H4 (cell line): ENCODE data around the gene GPER1. TPM values are rescaled to one million over a fixed set of nuclear protein-coding genes. Genes with fewer than 3 reads are reported as not detected.
A peak's percentile ranks its signal among the peaks of the same experiment; 100 is the strongest.
"Not testable (repeated sequence)": the region's sequence is repeated elsewhere in the genome, so short reads cannot be mapped to it uniquely, and the experiment has no call there.

Source experiments
- DNase-seq: peaks from one replicate; pipeline ENCODE4 v3.0.0-alpha.2; 2015; ENCODE audit warnings: low spot score
- total RNA-seq: library from RNA; depleted of rRNA; stranded (reverse); fragments of >200 nt; shearing (Covaris generic); gene quantifications from 2 replicates; pipeline ENCODE4 v1.2.3, GENCODE V29; 2014

Gene GPER1
- total RNA-seq, 1 experiment from 2014 or later = 1.5 TPM

DNA sequence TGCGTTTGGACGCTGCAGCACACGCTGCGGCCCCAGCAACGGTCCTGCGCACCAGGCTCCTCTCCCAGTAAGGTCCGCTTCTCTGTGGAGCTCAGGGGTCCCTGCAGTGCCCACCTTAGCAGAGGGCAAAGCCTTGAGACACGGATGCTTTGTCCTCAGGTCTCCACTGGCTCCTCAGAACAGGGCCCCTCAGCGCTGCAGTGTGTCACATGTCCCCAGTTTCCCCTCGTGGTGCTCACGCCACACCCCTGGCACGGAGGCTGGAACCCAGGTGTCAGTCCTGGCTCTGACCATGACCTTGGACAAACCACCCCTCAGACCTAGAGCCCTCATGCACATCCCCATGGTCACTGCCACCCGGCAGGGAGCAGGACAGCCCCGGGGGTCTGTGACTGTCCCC lies 19.9 kb upstream of the GPER1 start:
- no peak for DNase-seq

DNA sequence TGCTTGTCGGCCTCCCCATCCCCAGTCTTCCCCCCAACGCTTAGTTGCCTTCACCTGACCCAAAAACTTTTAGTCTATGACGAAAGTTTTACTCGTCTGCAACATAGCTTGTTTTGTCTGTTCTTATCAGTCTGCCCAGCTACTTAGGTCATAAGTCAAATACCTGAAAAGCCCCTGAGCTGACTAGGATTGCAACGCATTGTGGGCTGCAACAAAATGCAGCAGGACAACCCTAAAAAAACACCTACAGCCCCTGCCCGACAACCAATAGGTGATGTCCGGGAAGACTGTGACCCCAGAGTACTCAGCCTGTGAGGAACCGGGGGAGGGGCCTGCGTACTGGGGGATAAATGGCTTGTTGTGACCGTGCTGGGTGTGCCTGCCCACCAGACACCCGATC lies 19.3 kb upstream of the GPER1 start:
- no peak for DNase-seq

DNA sequence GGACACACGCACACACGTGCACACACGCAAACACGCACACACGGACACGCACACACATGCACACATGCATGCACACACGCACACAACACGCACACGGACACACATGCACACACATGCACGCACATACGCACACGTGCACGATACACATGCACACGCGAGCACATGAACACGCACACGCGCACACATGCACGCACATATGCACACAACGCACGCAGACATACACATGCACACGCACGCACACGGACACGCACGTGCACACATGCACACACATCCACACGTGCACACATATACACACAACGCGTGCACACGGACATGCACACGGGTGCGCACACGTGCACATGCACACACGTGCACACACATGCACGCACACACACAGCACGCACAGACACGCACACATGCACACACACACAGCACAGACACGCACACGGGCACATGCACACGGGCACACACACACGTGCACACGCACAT lies 17.3 kb upstream of the GPER1 start:
- no peak for DNase-seq

DNA sequence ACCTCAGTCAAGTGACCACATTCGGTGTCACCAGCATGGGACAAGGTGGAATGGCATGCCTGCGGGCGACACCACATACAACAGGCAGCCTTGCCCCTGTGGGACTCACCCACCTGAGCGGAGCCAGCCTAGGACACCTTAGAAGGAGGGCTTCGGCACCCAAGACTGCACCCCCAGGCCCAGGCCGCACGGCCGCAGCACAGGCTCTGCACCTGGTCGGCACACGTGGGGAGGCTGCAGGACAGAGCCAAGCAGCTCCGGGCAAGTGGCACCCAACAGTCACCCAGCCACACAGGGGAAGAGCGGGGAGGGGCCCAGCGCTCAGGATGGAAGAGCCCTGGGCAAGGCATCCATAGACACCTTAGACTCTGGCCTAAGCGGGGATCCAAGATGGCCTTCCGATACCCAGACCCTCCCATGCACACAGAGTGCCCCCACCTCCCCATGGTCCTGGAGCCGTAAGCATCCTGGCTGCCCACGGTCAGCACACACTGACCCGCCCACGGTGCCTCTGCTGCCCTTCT lies 16.1 kb upstream of the GPER1 start:
- DNase-seq = no peak

DNA sequence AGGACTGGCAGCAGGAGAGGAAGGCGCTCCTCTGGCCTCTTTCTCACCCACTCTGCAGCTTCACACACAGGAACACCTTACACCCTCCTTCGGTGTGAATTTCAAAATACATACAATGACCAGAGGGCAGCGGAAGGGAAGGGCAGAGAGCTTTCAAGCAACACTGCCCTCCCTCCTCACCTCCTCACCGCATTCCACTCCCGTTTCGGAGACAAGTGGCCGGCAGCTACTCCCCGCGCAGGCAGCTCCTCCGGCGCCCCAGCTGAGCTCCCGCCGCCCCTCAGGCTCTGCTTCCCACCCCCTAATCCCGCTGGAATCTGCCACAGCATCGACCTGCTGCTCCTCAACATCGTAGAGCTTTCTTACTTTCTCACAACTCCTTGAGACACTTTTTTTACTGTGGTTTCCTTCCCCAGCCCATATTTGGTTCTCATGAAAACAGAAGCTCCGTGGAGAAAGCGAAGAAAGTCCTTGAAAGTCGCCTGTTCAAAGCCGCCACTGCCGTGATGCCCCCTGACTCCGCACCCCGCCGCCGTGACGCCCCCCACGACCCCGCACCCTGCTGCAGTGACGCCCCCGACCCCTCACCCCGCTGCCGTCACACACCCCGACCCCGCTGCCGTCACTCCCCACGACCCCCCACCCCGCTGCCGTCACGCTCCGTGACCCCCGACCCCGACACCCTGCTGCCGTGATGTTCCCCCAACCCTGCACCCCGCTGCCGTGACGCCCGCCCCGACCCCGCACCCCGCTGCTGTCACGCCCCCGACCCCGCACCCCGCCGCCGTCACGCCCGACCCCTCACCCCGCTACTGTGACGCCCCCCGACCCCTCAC lies 14.6 kb upstream of the GPER1 start:
- no peak for DNase-seq

DNA sequence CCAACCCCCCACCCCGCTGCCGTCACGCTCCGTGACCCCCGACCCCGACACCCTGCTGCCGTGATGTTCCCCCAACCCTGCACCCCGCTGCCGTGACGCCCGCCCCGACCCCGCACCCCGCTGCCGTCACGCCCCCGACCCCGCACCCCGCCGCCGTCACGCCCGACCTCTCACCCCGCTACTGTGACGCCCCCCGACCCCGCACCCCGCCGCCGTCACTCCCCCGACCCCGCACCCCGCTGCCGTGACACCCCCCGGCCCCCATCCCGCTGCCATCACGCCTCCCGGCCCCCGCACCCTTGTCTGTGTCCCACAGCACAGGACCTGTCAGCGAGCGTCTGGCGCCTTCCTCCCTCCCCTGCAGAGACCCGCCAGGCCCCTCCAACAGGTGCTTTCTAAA lies 13.9 kb upstream of the GPER1 start:
- not testable (repeated sequence) for DNase-seq

DNA sequence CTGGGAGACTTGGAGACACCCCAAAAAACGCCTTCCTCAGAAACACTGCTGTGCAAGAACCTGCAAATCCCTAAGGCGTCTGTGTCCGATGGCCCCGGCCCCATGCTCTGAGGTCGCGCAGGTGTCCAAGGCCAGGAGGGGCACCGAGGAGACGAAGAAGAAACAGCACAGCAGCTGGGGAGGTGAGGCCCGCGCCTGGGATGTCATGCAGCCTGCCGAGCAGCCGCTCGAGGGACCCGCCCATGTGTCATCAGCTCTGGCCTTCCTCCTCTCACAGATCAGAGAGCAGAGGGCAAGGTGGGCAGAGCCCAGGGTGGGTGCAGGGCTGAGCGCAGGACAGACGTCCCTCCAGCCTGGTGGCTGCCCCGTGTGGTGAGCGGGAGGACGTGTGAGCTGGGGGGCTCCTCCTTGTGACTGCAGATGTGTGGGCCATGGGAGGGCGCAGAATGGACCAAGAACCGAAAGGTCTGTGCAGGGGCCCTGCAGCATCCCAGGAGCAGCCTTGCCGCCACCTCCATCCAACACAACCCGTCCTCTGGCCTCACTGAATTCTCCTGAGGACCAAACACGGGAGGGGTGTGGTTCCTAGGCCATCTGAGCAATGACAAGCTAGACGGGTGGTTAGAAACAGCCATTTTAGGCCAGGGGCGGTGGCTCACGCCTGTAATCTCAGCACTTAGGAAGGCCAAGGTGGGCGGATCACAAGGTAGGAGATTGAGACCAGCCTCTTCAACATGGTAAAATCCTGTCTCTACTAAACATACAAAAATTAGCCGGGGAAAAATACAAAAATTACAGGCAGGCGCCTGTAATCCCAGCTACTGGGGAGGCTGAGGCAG lies 13.1 kb upstream of the GPER1 start:
- no peak for DNase-seq

DNA sequence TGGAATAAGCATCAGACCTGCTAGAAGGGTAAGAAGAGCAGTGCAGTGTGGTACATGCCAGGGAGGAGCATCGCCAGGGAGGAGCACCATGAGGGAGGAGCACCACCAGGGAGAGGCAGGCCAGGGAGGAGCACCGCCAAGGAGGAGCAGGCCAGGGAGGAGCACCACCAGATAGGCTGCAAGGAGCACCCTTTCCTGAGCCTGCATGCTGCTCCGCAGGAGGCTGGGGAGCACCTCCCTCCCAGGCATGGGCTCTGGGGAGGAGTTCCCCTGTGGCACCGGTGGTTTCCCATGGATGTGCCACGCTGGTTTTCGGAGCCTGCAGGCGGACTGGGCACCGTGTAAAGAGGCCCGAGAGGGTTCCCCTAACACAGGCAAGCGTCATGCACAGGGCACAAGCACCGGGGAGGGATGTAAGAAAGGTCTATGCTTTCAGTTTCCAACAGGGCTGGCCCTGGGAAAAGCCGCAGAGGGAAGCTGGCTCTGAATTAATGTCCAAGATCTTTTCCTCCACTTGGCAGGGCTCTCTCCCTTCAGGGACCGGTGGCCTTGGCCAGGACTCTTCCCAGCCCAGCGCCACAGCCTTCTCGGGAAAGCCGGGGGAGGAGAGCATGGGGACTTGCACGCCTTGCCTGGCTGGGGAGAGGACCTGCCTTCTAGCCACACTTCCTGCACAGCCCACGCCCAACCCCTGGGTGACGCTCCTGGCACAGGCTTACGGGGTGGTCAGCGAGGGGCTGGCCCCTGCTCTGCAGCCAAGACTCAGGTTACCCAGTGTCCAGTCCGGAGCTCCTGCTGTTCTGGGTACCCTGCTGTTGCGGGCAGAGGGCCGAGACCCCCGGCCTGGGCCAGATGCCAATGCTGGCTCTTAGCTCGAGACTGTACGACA lies 11.5 kb upstream of the GPER1 start:
- DNase-seq = no peak

DNA sequence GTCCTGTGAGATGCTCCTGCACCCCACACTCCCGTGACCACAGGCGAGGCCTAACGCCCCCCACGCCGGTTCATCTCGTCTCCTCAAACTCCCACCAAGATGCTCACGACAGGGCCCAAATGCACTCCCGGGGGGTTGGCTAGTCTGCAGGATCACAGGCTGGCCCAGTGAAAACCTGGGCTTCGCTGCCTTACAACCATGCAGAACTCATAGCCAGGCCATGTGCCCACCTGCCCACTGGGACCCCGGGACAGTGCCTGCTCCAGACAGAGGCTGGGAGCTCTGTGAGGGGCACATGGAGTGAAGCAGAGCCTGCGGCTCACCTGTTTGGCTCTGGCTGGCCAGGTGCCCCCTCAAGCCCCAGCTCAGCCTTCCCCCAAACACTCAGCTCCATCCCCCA lies 9.4 kb upstream of the GPER1 start:
- no peak for DNase-seq

DNA sequence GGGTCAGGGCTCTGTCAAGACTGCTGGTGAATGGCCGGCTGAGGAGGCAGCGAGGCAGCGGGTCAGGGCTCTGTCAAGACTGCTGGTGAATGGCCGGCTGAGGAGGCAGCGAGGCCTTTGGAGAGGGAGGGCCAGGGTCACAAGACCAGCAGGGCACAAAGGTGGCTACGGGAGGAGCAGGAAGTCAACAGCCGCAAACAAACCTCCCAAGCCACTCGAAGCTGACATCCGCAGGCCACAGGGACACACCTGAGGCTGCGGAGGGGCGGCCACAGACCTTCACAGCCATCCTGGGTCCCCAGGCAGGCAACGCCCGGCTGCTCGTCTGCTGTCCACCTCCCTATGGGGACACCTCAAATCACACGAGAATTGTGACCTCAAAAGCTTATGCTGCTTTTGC lies 8.9 kb upstream of the GPER1 start:
- DNase-seq = no peak

DNA sequence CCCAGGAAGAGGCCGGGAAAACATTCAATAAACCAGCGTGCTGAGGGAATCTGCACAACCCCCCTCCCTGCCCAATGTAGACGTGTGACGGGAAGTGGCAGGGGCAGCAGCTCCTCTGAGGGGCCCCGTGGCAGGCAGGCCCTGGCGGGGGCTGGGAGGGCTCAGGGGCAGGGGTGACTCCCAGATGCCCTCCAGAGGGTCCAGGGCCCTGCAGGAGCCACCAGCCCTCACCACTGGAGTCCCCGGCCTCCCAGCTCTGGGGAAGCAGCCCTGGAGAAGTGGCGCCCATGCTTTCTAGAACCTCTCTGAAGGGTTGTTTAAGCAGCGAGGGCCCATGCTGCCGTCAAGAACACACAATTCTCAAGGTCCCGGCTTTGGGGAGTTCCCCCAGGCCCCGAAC lies 8.4 kb upstream of the GPER1 start:
- DNase-seq = no peak

DNA sequence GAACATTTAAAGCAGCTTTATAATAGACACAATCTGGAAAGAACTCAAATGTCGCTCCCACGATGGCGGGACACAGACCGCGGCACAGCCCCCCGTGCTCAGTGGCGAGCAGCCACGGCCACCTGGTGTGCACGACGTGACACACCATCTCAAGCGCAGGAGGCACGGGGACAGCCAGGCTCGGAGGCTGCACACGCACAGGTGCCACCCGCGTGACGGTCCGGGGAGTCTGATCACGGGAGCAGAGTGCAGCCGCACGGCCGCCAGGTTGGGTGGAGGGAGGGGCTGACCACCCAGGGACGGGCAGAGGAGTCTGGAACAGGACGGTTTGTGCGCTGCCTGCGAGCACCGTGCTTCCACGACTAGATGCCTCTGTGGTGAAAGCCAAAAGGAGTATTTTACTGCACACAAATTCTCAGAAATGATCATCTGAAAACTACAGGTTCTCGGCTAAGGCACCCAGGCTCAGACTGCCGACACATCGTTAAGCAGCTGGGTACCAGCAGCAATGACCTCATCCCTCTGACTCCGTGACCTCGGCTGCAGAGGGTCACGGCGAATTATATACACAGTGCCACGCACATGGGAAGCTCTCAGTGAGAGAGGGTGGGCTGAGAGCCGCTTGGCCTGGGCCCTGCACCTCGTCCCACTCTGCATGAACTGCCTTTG lies 7.5 kb upstream of the GPER1 start:
- no peak for DNase-seq

DNA sequence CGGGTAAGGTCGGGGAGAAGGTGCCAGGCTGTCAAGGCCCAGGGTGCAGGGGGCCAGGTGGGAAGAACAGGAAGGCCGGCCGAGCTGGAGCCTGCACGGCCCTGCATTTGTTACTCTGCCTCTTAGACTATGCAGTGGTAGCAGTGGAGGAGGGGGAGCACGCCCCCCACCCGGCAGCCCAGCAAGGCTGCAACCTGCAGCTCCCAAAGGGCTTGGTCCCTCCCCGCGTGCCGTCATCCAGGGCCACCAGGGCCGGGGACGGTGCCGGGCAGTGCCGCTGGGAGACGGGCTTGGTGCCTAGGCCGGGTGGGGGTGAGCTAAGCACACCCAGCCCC lies 7.0 kb upstream of the GPER1 start:
- no peak for DNase-seq

DNA sequence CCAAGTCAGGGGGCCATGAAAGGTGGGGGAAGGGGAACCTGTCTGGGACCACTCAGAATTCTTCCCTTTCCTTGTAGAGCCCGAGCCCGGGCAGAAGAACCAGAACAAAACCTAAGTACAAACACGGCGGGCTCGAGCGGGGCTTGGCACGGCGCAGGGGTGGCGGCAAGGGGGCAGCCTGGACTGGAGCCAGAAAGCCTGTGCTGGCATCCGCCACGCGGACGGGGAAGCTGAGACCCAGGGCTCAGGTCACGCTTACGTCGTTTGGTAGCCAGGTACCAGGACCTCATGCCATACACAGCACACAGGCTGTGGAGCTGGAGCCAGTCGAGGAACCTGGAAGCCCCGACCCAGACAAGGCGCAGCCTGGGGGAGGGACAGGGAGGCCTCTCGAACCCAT lies 6.6 kb upstream of the GPER1 start:
- no peak for DNase-seq

DNA sequence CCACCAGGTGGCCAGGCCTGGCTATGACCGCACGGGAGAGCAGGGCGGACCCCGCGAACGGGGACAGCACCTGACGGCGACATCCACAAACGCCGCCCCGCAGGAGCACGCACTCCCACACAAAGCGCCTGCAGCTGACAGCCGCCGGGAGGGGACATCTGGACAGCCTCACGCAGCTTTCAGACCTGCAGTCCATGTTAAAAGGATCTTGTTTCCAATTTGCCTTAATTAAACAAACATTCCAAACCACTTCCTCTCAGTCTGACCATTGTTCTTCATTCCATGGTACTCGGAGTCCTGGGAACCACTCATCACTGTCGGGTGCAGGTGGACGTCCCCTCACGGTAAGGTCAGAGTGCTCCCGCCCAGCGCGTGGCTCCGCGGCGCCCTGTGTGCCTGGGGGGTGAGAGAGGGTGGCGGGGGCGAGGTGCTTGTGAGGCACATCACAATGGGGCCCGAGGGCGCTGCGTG lies 5.9 kb upstream of the GPER1 start:
- peak; percentile 97 for DNase-seq

DNA sequence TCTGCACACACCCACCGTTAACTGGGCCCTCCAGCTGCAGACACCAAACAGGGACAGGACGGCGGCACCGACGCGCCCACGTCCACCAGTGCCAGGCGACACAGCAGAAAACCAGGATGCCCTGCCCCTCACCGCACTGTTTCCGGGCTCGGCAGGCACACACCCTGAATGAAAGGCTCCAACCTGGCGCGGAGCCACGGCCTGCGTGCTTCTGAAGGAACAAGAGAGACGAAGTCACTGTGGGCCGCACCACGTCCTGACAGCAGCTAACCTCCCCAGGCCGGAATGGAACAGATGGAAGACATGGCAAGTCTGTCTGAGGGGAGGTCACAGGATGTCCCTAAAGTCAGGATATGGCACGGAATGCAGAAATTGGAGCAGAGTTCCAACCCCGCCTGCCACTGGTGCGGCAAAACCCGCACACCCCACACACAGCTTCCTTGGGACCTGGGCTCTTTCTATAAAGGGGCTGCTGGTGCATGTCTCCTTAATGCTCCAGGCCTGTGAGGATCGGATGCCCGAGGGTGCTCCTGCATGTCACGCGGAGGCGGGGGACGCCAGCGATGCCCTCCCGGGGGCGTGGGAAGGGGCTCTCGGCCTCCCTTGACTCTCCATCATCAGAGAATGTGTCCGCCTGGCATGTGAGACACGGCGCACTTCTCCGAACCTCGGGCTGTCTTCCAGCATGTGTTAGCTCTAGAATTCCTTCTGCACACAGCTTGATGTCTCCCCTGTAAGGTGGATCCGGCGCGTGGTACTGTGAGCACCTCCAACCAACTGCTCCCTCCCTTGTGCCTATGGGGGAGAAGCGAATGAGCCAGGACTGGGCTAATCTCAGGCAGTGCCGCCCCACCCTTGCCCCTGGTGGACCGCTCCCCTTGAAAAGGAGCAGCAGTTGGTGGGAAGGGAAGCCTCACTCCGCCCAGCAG lies 3.9 kb upstream of the GPER1 start:
- no peak for DNase-seq

DNA sequence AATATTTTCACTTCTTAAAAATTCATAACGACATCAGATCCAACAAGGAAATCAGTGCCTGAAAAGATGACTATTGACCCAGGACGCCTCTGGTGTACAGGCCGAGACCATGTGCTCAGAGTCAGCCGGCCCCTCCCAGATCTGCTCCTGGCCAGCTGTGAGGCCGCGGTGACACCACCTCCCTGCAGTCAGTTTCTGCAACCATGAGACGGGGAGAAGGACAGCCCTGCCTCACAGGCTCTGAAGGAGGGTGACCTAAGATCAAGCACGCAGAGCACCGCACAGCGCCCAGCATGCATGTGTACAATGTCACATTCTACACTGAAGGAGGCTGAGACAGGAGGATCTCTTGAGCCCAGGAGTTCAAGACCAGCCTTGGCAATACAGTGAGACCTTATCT lies 2.6 kb upstream of the GPER1 start:
- DNase-seq = no peak

DNA sequence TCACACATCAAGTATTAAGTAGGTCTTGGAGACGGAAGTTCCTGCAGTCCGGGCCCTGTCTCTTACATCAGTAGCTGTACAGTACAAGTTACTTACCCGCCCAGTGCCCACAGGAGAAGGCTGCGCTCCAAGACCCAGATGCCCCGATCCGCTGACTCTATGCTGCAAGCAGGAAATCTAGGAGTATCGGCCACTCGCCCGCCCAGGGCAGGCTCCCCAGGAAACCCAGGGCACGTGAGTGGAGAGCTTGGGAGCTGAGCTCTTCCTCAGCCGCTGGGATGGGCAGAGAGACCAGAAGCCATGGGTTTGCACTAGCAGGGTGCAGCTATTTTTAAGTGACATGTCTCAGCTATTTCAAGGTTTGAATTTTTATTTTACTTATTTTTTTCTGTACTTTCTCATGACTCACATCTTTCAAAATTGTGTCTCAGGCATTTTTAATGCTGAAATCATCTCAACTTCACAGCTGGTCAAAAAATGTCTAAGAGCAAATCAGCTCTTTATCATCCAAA lies 1.9 kb upstream of the GPER1 start:
- DNase-seq = no peak

DNA sequence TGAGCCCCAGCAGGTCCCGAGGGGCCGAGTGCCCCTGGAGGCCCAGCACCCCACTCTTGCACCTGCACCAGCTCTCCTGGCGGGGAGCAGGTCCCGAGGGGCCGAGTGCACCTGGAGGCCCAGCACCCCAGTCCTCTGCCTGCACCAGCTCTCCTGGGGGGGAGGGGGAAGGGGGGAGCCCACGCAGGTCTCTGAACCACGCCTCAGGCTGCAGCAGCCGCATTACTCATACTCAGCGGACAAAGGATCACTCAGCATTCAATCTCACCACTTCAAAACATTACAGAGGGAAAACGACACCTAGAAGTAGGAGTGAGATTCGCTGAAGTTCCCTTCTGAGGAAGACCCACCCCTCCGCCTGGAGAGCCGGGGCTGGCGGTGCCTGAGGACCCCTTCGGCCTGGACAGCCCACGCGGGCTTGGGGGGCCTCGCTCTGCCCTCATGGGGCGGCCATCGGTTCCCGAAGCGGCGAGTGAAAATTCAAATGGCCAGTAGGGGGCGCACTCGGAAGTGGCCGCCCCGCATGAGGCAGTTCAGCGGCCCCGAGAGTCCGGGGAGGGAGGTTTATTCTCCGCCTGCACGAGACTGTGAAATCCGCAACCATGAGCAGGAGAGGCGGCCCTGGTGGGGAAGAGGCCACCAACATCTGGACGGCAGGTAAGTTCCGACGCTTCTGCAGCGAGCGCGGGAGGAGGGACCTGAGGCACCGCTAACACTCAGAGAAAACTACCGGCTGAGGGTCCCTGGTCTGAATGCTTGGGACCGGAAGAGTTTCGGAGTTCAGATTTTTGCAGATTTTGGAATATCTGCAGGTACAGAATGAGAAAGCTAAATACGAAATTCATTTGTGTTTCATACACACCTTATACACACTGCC lies 1.1 kb upstream of the GPER1 start:
- DNase-seq = peak; percentile 71
